Tibial nerve (tissue), 4 donors: ENCODE data around the gene DLGAP1. TPM values are rescaled to one million over a fixed set of nuclear protein-coding genes. Genes with fewer than 3 reads are reported as not detected.
A peak's percentile ranks its signal among the peaks of the same experiment; 100 is the strongest.
"Not testable (repeated sequence)": the region's sequence is repeated elsewhere in the genome, so short reads cannot be mapped to it uniquely, and the experiment has no call there.

Experiments used
- DNase-seq, 2 donors: peaks; one replicate each; pipeline ENCODE4 v3.0.0-alpha.2; 2019; ENCODE audit warnings: low spot score in 2 of 2
- H3K27ac ChIP-seq, 4 donors: fragments of 200-600 bp; sonication (generic) in 3 of 4; one replicate each; pipeline ENCODE4 v1.5.1; 2017 to 2019; ENCODE audit warnings: mild to moderate bottlenecking in 1 of 4
- H3K27me3 ChIP-seq, 2 donors: fragments of 200-600 bp; sonication (generic) in 1 of 2; one replicate each; pipeline versions ENCODE4 v1.5.1 to v1.6.0; 2017 to 2019
- H3K36me3 ChIP-seq, 3 donors: fragments of 200-600 bp; sonication (generic); one replicate each; pipeline ENCODE4 v1.5.1; 2018 to 2019
- H3K4me1 ChIP-seq, 4 donors: fragments of 200-600 bp; sonication (generic) in 3 of 4; one replicate each; pipeline ENCODE4 v1.5.1; 2017 to 2019
- H3K4me3 ChIP-seq, 4 donors: fragments of 200-600 bp; sonication (generic) in 3 of 4; one replicate each; pipeline ENCODE4 v1.5.1; 2017 to 2019; ENCODE audit warnings: mild to moderate bottlenecking in 1 of 4, moderate library complexity in 1 of 4
- H3K9me3 ChIP-seq, 4 donors: fragments of 200-600 bp; sonication (generic) in 3 of 4; one replicate each; pipeline ENCODE4 v1.5.1; 2017 to 2019
- CTCF ChIP-seq, 5 experiments: fragments of 200-600 bp in 3 of 5; fragments of 450-650 bp in 2 of 5; sonication (generic) in 3 of 5; IDR thresholded peaks; one replicate each; pipeline ENCODE4 v1.5.1; 2016 to 2019; ENCODE audit warnings: antibody characterized with exemption in 5 of 5, mild to moderate bottlenecking in 3 of 5, moderate library complexity in 2 of 5
- EP300 ChIP-seq, 2 donors: sonication (generic); formaldehyde crosslinking; IDR thresholded peaks; one replicate each; pipeline ENCODE4 v1.6.1; 2017; ENCODE audit warnings: antibody characterized with exemption in 2 of 2, mild to moderate bottlenecking in 1 of 2
- POLR2A ChIP-seq, 2 donors: fragments of 450-650 bp; IDR thresholded peaks; one replicate each; pipeline ENCODE4 v1.6.1; 2017; ENCODE audit warnings: antibody characterized with exemption in 2 of 2, mild to moderate bottlenecking in 2 of 2, moderate library complexity in 2 of 2
- WGBS, 2 donors: methylation state at CpG; one replicate each; pipeline ENCODE4 v1.1.5; 2018; 5-methylcytosine and 5-hydroxymethylcytosine counted together
- total RNA-seq, 4 donors: library from RNA; depleted of rRNA; stranded (reverse); fragments of >200 nt; gene quantifications; one replicate each; pipeline ENCODE4 v1.1.0, GENCODE V29; 2016

The DLGAP1 gene
- 10 to 100 TPM in 1 of 4 donors, 1 to 10 TPM in 3; 1.5 to 18.3 (median 2.5) TPM for total RNA-seq

GRCh38 chr18:4455113-4455811 lies at the start of gene DLGAP1:
TSS of gene DLGAP1 (minus strand) at chr18:4455307.
- DNase-seq = no peak
- H3K27me3 ChIP-seq = peaks cover 0 to 50% of the 10 kb centered on the region in 2 donors
- H3K4me1 ChIP-seq = peaks cover 0 to 23% (median 0%) of the 10 kb centered on the region in 4 donors

GRCh38 chr18:4494703-4495284 lies 39.7 kb upstream of the DLGAP1 start:
- WGBS, 2 donors = 80 to 91% methylated on average over 4 of the region's 4 CpGs
- H3K4me3 ChIP-seq, H3K4me1 ChIP-seq: not testable (repeated sequence)

More at GRCh38 chr18:4455113-4455811, at the start of gene DLGAP1:
- Histone ChIP-seq H3K4me3 (peak within 1 kb of the TSS in 3 of 4 donors; percentile 36 to 54 (median 42)), H3K27ac (no peak within 1 kb of the TSS), H3K36me3 (no peaks in the 10 kb centered on the region), H3K9me3 (no peaks in the 10 kb centered on the region)
- WGBS, 2 donors = 2 to 5% methylated on average over 49 to 60 of the region's 75 CpGs
- TF ChIP-seq EP300 (IDR thresholded peaks at IDR 0.05) (no peak), CTCF (IDR thresholded peaks at IDR 0.05) (no peak), POLR2A (IDR thresholded peaks at IDR 0.05) (no peak)

GRCh38 chr18:4468511-4468910 lies 13.4 kb upstream of the DLGAP1 start:
- no peak for DNase-seq
- Histone ChIP-seq H3K27ac (no peak overlapping the region), H3K4me1 (no peaks in the 10 kb centered on the region), H3K4me3 (no peak overlapping the region), H3K36me3 (no peaks in the 10 kb centered on the region), H3K9me3 (no peaks in the 10 kb centered on the region), H3K27me3 (no peaks in the 10 kb centered on the region)
- WGBS, 2 donors = 46 to 48% methylated on average over 3 of the region's 3 CpGs
- TF ChIP-seq EP300 (IDR thresholded peaks at IDR 0.05) (no peak), POLR2A (IDR thresholded peaks at IDR 0.05) (no peak), CTCF (IDR thresholded peaks at IDR 0.05) (no peak)

More at GRCh38 chr18:4494703-4495284, 39.7 kb upstream of the DLGAP1 start:
- not testable (repeated sequence) for H3K36me3 ChIP-seq, H3K27ac ChIP-seq, DNase-seq, H3K27me3 ChIP-seq, H3K9me3 ChIP-seq

- Histone ChIP-seq H3K36me3 (no peaks in the 10 kb centered on the region), H3K27ac (no peak overlapping the region), H3K27me3 (peaks cover 0 to 50% of the 10 kb centered on the region in 2 donors), H3K4me3 (peak overlapping the region in 3 of 4 donors; percentile 36 to 54 (median 42)), H3K4me1 (peaks cover 0 to 23% (median 0%) of the 10 kb centered on the region in 4 donors), H3K9me3 (no peaks in the 10 kb centered on the region)
- TF ChIP-seq CTCF (IDR thresholded peaks at IDR 0.05) = no peak
- TF ChIP-seq POLR2A (IDR thresholded peaks at IDR 0.05) = no peak
- no peak for TF ChIP-seq EP300 (IDR thresholded peaks at IDR 0.05)
- 3 to 7% methylated on average over 6 to 35 of the region's 65 CpGs for WGBS, 2 donors
- no peak for DNase-seq
These were observed 482 bp downstream of the DLGAP1 start for GRCh38 chr18:4454537-4455112.

- WGBS, 2 donors = 0 to 4% methylated on average over 29 to 37 of the region's 46 CpGs
- Histone ChIP-seq H3K4me3 (peak overlapping the region in 3 of 4 donors; percentile 16 to 54 (median 28)), H3K4me1 (peaks cover 0 to 23% (median 0%) of the 10 kb centered on the region in 4 donors), H3K27me3 (peaks cover 0 to 50% of the 10 kb centered on the region in 2 donors), H3K27ac (no peak overlapping the region), H3K36me3 (no peaks in the 10 kb centered on the region), H3K9me3 (no peaks in the 10 kb centered on the region)
- TF ChIP-seq POLR2A (IDR thresholded peaks at IDR 0.05) = no peak
- TF ChIP-seq EP300 (IDR thresholded peaks at IDR 0.05) = no peak
- TF ChIP-seq CTCF (IDR thresholded peaks at IDR 0.05) = no peak
- DNase-seq = no peak
These were observed 1.1 kb downstream of the DLGAP1 start for GRCh38 chr18:4453874-4454536.
